OCI-LY1 (cell line): ENCODE measurements around the gene ADTRP.

Experiments used
- H2AFZ ChIP-seq: fragments of 200-600 bp; sonication (generic), shearing (Covaris generic); 2 replicates; pipeline ENCODE4 v1.6.0; 2014; ENCODE audit warnings: antibody characterized with exemption, mild to moderate bottlenecking, low read length
- H3F3A ChIP-seq: fragments of 200-600 bp; sonication (generic), shearing (Covaris generic); 2 replicates; pipeline ENCODE4 v1.6.0; 2014; ENCODE audit warnings: mild to moderate bottlenecking, antibody characterized with exemption, low read length, moderate library complexity; ENCODE audit not compliant: insufficient read depth
- H3K27ac ChIP-seq: fragments of 200-600 bp; sonication (generic); 2 replicates; pipeline ENCODE4 v1.5.1; 2014; ENCODE audit warnings: low read length, mixed run types, mild to moderate bottlenecking, low read depth; ENCODE audit not compliant: poor library complexity, severe bottlenecking
- H3K27me3 ChIP-seq: fragments of 200-600 bp; sonication (generic); 2 replicates; pipeline ENCODE4 v1.6.0; 2014; ENCODE audit warnings: antibody characterized with exemption, mild to moderate bottlenecking, low read length, moderate library complexity; ENCODE audit not compliant: insufficient read depth
- H3K36me3 ChIP-seq: fragments of 200-600 bp; sonication (generic); 2 replicates; pipeline ENCODE4 v1.6.1; 2014; ENCODE audit warnings: mild to moderate bottlenecking, antibody characterized with exemption, low read length, moderate library complexity, mixed read lengths; ENCODE audit not compliant: insufficient read depth
- H3K4me1 ChIP-seq: fragments of 200-600 bp; sonication (generic); 2 replicates; pipeline ENCODE4 v1.5.1; 2014; ENCODE audit warnings: mild to moderate bottlenecking, low read length, moderate library complexity; ENCODE audit not compliant: insufficient read depth, severe bottlenecking
- H3K4me2 ChIP-seq: fragments of 200-600 bp; sonication (generic), shearing (Covaris generic); 2 replicates; pipeline ENCODE4 v1.6.1; 2014; ENCODE audit warnings: low read length
- H3K4me3 ChIP-seq: fragments of 200-600 bp; sonication (generic); 2 replicates; pipeline ENCODE4 v1.5.1; 2014; ENCODE audit warnings: low read length, low read depth, mild to moderate bottlenecking, mixed read lengths; ENCODE audit not compliant: poor library complexity, severe bottlenecking
- H3K79me2 ChIP-seq: fragments of 200-600 bp; shearing (Covaris generic); 2 replicates; pipeline ENCODE4 v1.6.1; 2016; ENCODE audit warnings: mixed run types, low read length, mixed read lengths; ENCODE audit not compliant: insufficient read depth
- H3K9ac ChIP-seq: fragments of 200-600 bp; sonication (generic), shearing (Covaris generic); 2 replicates; pipeline ENCODE4 v1.6.1; 2014; ENCODE audit warnings: mild to moderate bottlenecking, low read length, mixed read lengths
- H3K9me2 ChIP-seq: fragments of 200-600 bp; sonication (generic), shearing (Covaris generic); 2 replicates; pipeline ENCODE4 v1.6.1; 2014; ENCODE audit warnings: low read depth, mild to moderate bottlenecking, low read length, mixed read lengths
- H3K9me3 ChIP-seq: fragments of 200-600 bp; shearing (Covaris generic); 2 replicates; pipeline ENCODE4 v1.6.1; 2014; ENCODE audit warnings: low read length, mixed read lengths
- H4K20me1 ChIP-seq: fragments of 200-600 bp; sonication (generic), shearing (Covaris generic); 2 replicates; pipeline ENCODE4 v1.6.0; 2016; ENCODE audit warnings: mild to moderate bottlenecking, low read length; ENCODE audit not compliant: insufficient read depth
- CTCF ChIP-seq: fragments of 200-600 bp; sonication (generic), shearing (Covaris generic); IDR thresholded peaks from 2 replicates; pipeline ENCODE4 v1.5.1; 2017; ENCODE audit warnings: mild to moderate bottlenecking, antibody characterized with exemption, low read length, moderate library complexity, mixed read lengths
- EZH2 ChIP-seq: fragments of 200-600 bp; sonication (generic), shearing (Covaris generic); IDR thresholded peaks from 2 replicates; pipeline ENCODE4 v1.8.0; 2017; ENCODE audit warnings: borderline replicate concordance, mixed run types, mild to moderate bottlenecking, antibody characterized with exemption, low read length, moderate library complexity, mixed read lengths

Gene ADTRP

DNA sequence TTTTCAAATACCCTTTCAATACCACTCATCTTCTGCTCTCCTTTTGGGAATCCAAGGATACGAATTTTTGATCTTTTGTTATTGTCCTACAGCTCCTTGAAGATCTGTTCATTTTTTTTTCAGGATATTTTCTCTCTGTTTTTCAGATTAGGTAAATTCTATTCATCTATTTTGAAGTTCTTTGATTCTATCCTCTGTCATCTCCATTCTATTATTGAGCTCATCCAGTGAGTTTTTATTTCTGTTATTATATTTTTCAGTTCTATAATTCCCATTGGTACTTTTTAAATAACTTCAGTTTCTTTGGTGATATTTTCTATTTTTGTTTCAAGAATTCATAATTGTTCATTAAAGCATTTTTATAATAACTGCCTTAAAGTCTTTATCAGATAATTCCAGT, 14.7 kb upstream of the ADTRP start:
- no peak overlapping the region for H3K4me2 ChIP-seq
- H3K9ac ChIP-seq = no peak overlapping the region
- H3K4me1 ChIP-seq = no peaks in the 10 kb centered on the region
- no peak overlapping the region for H3K4me3 ChIP-seq
- TF ChIP-seq EZH2 (no peak), CTCF (no peak)
- peaks cover 4% of the 10 kb centered on the region; the same call in 1 of the 2 replicates for H3K27me3 ChIP-seq
- no peaks in the 10 kb centered on the region for H3K36me3 ChIP-seq
- H4K20me1 ChIP-seq = no peaks in the 10 kb centered on the region
- no peaks in the 10 kb centered on the region for H3K79me2 ChIP-seq
- no peaks in the 10 kb centered on the region for H3K9me3 ChIP-seq
- no peak overlapping the region for H2AFZ ChIP-seq
- H3K27ac ChIP-seq = no peak overlapping the region
- H3F3A ChIP-seq = no peaks in the 10 kb centered on the region
- H3K9me2 ChIP-seq = no peaks in the 10 kb centered on the region

DNA sequence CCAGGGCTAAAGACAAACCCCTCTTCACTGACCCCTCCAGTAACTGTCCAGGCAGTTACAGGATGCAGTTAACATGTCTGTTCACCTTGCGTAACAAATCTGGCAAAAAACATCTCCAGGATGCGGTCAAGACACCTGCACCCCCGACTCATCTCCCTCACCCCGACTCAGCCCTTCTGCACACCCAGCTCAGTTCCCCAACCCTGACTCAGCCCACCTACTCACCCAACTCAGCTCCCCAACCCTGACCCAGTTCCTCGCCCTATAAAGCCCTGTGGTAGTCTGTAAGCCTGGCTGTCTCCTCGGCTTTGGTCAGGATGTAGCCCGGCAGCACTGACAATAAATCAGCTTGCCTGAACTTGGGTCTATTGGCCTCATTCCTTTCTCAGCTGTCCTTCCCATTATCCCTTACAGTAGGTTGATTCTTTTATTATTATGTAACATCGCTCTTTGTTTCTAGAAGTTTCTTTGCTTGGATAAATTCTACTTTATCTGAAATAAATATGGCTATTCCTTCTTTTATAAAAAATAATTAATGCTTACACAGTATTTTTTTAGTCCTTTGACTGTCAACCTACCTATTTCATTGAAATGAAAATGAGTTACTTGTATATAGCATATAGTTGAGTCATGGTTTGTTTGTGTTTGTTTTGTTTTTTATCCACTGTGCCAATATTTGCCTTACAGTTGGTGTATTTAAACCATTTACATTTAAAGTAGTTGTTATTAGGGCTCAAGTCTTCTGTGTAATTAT, 12.9 kb upstream of the ADTRP start:
- Histone ChIP-seq H3K4me2 (no peak overlapping the region), H3K9me3 (no peaks in the 10 kb centered on the region)
- no peak for TF ChIP-seq CTCF
- no peak for TF ChIP-seq EZH2

DNA sequence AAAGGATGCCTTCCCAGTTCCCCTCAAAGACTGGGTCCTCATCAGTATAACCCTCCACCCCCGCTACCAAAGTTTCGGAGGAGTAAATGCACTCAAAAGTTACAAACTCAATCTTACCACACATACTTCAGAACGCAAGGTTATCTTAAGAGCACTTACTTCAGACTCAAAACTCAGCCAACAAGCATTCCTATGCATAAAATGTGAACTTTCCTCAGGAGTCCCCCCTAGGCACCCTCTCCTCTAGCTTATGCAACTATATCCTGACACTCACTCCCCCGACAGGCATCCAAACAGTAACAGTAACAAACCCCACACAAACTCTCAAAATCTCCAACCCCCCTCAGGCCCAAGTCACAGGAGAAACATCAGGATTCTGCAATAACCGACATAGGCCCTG, 11.1 kb upstream of the ADTRP start:
- H3K79me2 ChIP-seq = no peaks in the 10 kb centered on the region
- H3K9me2 ChIP-seq = no peaks in the 10 kb centered on the region
- TF ChIP-seq CTCF (no peak), EZH2 (no peak)

More for the DNA sequence above, 12.9 kb upstream of the ADTRP start:
- Histone ChIP-seq H3K9me2 (no peaks in the 10 kb centered on the region), H3K27ac (no peak overlapping the region), H3K9ac (no peak overlapping the region), H2AFZ (no peak overlapping the region), H3F3A (no peaks in the 10 kb centered on the region), H3K4me1 (no peaks in the 10 kb centered on the region), H3K36me3 (no peaks in the 10 kb centered on the region), H3K4me3 (no peak overlapping the region), H4K20me1 (no peaks in the 10 kb centered on the region), H3K79me2 (no peaks in the 10 kb centered on the region), H3K27me3 (peaks cover 4% of the 10 kb centered on the region; the same call in 1 of the 2 replicates)

More for the DNA sequence above, 11.1 kb upstream of the ADTRP start:
- Histone ChIP-seq H3K36me3 (no peaks in the 10 kb centered on the region), H3K4me1 (no peaks in the 10 kb centered on the region), H4K20me1 (no peaks in the 10 kb centered on the region), H3K27me3 (peaks cover 4% of the 10 kb centered on the region; the same call in 1 of the 2 replicates), H3K27ac (no peak overlapping the region), H3K4me3 (no peak overlapping the region), H3K9ac (no peak overlapping the region), H3K9me3 (no peaks in the 10 kb centered on the region), H2AFZ (no peak overlapping the region), H3F3A (no peaks in the 10 kb centered on the region), H3K4me2 (no peak overlapping the region)
